ENCODE results near the gene TRMT10C.
"Not testable (repeated sequence)": the region's sequence is repeated elsewhere in the genome, so short reads cannot be mapped to it uniquely, and the experiment has no call there.

DNA sequence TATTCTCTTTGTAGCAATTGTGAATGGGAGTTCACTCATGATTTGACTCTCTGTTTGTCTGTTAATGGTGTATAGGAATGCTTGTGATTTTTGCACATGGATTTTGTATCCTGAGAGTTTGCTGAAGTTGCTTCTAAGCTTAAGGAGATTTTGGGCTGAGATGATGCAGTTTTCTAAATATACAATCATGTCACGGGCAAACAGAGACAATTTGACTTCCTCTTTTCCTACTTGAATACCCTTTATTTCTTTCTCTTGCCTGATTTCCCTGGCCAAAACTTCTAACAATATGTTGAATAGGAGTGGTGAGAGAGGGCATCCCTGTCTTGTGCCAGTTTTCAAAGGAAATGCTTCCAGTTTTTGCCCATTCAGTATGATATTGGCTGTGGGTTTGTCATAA is 24.7 kb upstream of the TRMT10C start:
- TF ChIP-seq, protein P1, sequence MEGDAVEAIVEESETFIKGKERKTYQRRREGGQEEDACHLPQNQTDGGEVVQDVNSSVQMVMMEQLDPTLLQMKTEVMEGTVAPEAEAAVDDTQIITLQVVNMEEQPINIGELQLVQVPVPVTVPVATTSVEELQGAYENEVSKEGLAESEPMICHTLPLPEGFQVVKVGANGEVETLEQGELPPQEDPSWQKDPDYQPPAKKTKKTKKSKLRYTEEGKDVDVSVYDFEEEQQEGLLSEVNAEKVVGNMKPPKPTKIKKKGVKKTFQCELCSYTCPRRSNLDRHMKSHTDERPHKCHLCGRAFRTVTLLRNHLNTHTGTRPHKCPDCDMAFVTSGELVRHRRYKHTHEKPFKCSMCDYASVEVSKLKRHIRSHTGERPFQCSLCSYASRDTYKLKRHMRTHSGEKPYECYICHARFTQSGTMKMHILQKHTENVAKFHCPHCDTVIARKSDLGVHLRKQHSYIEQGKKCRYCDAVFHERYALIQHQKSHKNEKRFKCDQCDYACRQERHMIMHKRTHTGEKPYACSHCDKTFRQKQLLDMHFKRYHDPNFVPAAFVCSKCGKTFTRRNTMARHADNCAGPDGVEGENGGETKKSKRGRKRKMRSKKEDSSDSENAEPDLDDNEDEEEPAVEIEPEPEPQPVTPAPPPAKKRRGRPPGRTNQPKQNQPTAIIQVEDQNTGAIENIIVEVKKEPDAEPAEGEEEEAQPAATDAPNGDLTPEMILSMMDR (IDR thresholded peaks at IDR 0.05), result not testable (repeated sequence)
- TF ChIP-seq POLR2A (IDR thresholded peaks at IDR 0.05), result not testable (repeated sequence)

Data from breast epithelium (tissue), 3 donors.